K562 (cell line): ENCODE results near the gene FTSJ1. TPM values are rescaled to one million over a fixed set of nuclear protein-coding genes. Genes with fewer than 3 reads are reported as not detected.

Experiments used
- ARID1B ChIP-seq: fragments of 450-650 bp; IDR thresholded peaks from 2 replicates; pipeline ENCODE4 v1.6.1; 2016; ENCODE audit warnings: antibody characterized with exemption, mild to moderate bottlenecking, inconsistent platforms
- CCAR2 ChIP-seq: fragments of 200-400 bp; formaldehyde crosslinking; IDR thresholded peaks from 2 replicates; pipeline ENCODE4 v1.6.1; 2017; ENCODE audit warnings: mild to moderate bottlenecking, low read depth, low read length
- CXXC5 ChIP-seq: fragments of 250-450 bp; sonication (Bioruptor Pico); IDR thresholded peaks from 2 replicates; pipeline ENCODE4 v1.8.0; 2022; ENCODE audit warnings: inconsistent platforms, mild to moderate bottlenecking, moderate library complexity
- HMG20A ChIP-seq: fragments of 450-650 bp; formaldehyde crosslinking; conservative IDR thresholded peaks from 2 replicates; pipeline ENCODE4 v1.4.0; 2020; ENCODE audit warnings: mild to moderate bottlenecking, mixed read lengths
- HMG20B ChIP-seq: fragments of 250-450 bp; sonication (Bioruptor Pico); IDR thresholded peaks from 2 replicates; pipeline ENCODE4 v1.5.0; 2021; ENCODE audit warnings: mild to moderate bottlenecking
- MEIS2 ChIP-seq: fragments of 450-650 bp; IDR thresholded peaks from 2 replicates; pipeline ENCODE4 v1.6.1; 2014; ENCODE audit warnings: mild to moderate bottlenecking; ENCODE audit not compliant: partially characterized antibody
- MNT ChIP-seq, 2 experiments: fragments of 450-650 bp; conservative IDR thresholded peaks; 2 replicates each; pipeline ENCODE4 v1.6.1; 2017; ENCODE audit warnings: mild to moderate bottlenecking in 2 of 2, moderate library complexity in 2 of 2
- NUFIP1 ChIP-seq: fragments of 450-650 bp; IDR thresholded peaks from 2 replicates; pipeline ENCODE4 v1.6.1; 2018; ENCODE audit not compliant: partially characterized antibody
- OTX1 ChIP-seq: fragments of 450-650 bp; formaldehyde crosslinking; IDR thresholded peaks from 2 replicates; pipeline ENCODE4 v1.4.0; 2022; ENCODE audit warnings: mild to moderate bottlenecking
- POLR2G ChIP-seq: fragments of 200-400 bp; formaldehyde crosslinking; IDR thresholded peaks from 2 replicates; pipeline ENCODE4 v1.6.1; 2017; ENCODE audit warnings: low read depth, mild to moderate bottlenecking, antibody characterized with exemption, low read length, moderate library complexity
- PYGO2 ChIP-seq: fragments of 450-650 bp; IDR thresholded peaks from 2 replicates; pipeline ENCODE4 v1.6.1; 2016; ENCODE audit warnings: mild to moderate bottlenecking, missing genetic modification characterization, moderate library complexity, missing compliant biosample characterization
- RBFOX2 ChIP-seq: fragments of 200-400 bp; formaldehyde crosslinking; IDR thresholded peaks from 2 replicates; pipeline ENCODE4 v1.6.1; 2017; ENCODE audit warnings: low read depth, mild to moderate bottlenecking, low read length, moderate library complexity
- SIRT6 ChIP-seq: IDR thresholded peaks from one replicate; pipeline ENCODE4 v1.6.1; 2012; ENCODE audit warnings: low read depth, mild to moderate bottlenecking, control low read depth, inconsistent platforms, low read length, moderate library complexity
- SPI1 ChIP-seq: IDR thresholded peaks from 2 replicates; pipeline ENCODE4 v1.6.1; 2011; ENCODE audit warnings: low read depth, low read length, control low read depth, borderline replicate concordance
- ZBTB26 ChIP-seq: fragments of 450-650 bp; formaldehyde crosslinking; IDR thresholded peaks from 2 replicates; pipeline ENCODE4 v1.4.0; 2022; ENCODE audit warnings: missing genetic modification characterization
- ZNF280A ChIP-seq: fragments of 450-650 bp; IDR thresholded peaks from 2 replicates; pipeline ENCODE4 v1.6.1; 2018; ENCODE audit warnings: mild to moderate bottlenecking, low read depth; ENCODE audit not compliant: partially characterized antibody
- ZNF668 ChIP-seq: fragments of 250-450 bp; sonication (Bioruptor Pico); IDR thresholded peaks from 2 replicates; pipeline ENCODE4 v1.8.0; 2022; ENCODE audit warnings: mild to moderate bottlenecking, inconsistent platforms
- ZNF764 ChIP-seq: fragments of 250-450 bp; sonication (Bioruptor Pico); IDR thresholded peaks from 2 replicates; pipeline ENCODE4 v1.4.0; 2020; ENCODE audit warnings: low read depth, mild to moderate bottlenecking, moderate library complexity
- polyA plus RNA-seq, 8 experiments: library from polyadenylated mRNA; depleted of rRNA in 4 of 8; stranded (reverse) in 5 of 8; unstranded in 3 of 8; fragments of >200 nt; fragmentation: Nextera tagmentation in 2 of 8; fragmentation: Illumina TruSeq in 1 of 8; extraction: Ambion mirVana in 2 of 8; extraction: Trizol in 1 of 8; gene quantifications; 2 replicates each; pipeline versions ENCODE4 v1.2.1 to v1.2.3, GENCODE V29; 2011 to 2014; ENCODE audit warnings: inconsistent platforms in 1 of 8, missing spikeins in 1 of 8
- total RNA-seq, 7 experiments: library from RNA; depleted of rRNA in 6 of 7; stranded (reverse); fragments of >200 nt in 6 of 7; fragmentation: Illumina TruSeq in 2 of 7; extraction: Trizol in 2 of 7; gene quantifications; 2 replicates each; pipeline versions ENCODE4 v1.2.1 to v1.2.3, GENCODE V29; 2011 to 2021; ENCODE audit warnings: low replicate concordance in 1 of 7
- TF ChIP-seq, protein P1 (sequence below): sonication (generic); formaldehyde crosslinking; IDR thresholded peaks from 2 replicates; pipeline ENCODE4 v1.8.1; 2022; ENCODE audit warnings: missing genetic modification reagents
- TF ChIP-seq, protein P2 (sequence below): IDR thresholded peaks from 2 replicates; pipeline ENCODE4 v1.6.1; 2012; ENCODE audit warnings: low read depth, low read length, improper control_type of control experiment, borderline replicate concordance

The FTSJ1 gene
- total and polyA plus RNA-seq, 9 of the 15 experiments (the other 6 are each of a cell fraction or from before 2014, with no cell fraction given) = 12.2 to 95.6 (median 71.6) TPM

DNA sequence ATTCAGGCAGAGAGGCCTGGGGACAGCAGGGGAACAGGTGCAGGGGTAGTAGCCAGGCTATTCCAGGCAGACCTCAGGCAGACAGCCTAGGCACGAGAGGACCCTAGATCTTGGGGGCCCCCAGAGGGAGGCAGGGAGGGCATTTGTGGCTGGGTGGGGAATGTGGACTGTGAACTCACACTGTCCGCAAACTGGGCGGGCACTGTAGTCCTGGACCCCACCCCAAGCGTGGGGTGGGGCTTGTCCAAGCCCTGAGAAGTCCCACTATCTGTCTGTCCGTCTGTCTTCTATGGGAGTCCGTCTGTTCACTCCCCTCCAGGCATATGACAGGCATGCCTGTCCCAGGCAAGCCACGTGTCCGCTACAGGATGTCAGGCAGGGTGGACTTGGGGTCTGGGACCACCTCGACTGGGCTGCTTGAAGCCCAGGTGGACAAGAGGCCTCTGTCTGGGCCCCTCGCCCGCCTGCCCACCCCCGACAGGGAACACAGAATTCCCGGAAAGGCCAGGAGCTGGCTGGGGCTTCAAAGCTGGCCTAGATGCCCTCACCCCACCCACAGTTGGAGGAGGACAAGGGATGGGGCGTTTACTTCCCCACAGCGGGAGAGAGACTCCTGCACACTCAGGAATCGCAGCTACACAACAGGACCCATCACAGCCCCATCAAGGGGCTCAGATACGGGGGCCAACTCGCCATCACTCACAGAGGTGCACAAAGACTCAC is 5.7 kb upstream of the FTSJ1 start, which contains the start of gene SLC38A5 (continued):
- no peak for TF ChIP-seq ZNF280A
- no peak for TF ChIP-seq ZBTB26
- no peak for TF ChIP-seq HMG20B (CRISPR knock-in tag)
- no peak for TF ChIP-seq HMG20A (CRISPR knock-in tag)
- peak; percentile 14 for TF ChIP-seq MEIS2
- no peak for TF ChIP-seq PYGO2 (tag)
- no peak for TF ChIP-seq SIRT6
- no peak for TF ChIP-seq OTX1 (CRISPR knock-in tag)
- no peak for TF ChIP-seq CCAR2
- no peak for TF ChIP-seq ZNF764 (CRISPR knock-in tag)
- TF ChIP-seq, protein P1, sequence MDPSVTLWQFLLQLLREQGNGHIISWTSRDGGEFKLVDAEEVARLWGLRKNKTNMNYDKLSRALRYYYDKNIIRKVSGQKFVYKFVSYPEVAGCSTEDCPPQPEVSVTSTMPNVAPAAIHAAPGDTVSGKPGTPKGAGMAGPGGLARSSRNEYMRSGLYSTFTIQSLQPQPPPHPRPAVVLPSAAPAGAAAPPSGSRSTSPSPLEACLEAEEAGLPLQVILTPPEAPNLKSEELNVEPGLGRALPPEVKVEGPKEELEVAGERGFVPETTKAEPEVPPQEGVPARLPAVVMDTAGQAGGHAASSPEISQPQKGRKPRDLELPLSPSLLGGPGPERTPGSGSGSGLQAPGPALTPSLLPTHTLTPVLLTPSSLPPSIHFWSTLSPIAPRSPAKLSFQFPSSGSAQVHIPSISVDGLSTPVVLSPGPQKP (CRISPR knock-in tag) = no peak
- 0 out of 2 replicates have a peak, but pooled peaks have one; percentile 13 for TF ChIP-seq CXXC5 (CRISPR knock-in tag)
- TF ChIP-seq SPI1 = no peak
- TF ChIP-seq NUFIP1 = no peak
- TF ChIP-seq MNT (conservative IDR thresholded peaks at IDR 0.05) = peak; percentile 63 to 82
- TF ChIP-seq, protein P2, sequence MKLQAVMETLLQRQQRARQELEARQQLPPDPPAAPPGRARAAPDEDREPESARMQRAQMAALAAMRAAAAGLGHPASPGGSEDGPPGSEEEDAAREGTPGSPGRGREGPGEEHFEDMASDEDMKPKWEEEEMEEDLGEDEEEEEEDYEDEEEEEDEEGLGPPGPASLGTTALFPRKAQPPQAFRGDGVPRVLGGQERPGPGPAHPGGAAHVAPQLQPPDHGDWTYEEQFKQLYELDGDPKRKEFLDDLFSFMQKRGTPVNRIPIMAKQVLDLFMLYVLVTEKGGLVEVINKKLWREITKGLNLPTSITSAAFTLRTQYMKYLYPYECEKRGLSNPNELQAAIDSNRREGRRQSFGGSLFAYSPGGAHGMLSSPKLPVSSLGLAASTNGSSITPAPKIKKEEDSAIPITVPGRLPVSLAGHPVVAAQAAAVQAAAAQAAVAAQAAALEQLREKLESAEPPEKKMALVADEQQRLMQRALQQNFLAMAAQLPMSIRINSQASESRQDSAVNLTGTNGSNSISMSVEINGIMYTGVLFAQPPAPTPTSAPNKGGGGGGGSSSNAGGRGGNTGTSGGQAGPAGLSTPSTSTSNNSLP = no peak
- peak; percentile 66 for TF ChIP-seq RBFOX2
- no peak for TF ChIP-seq ZNF668
- peak; percentile 22; the same call in 1 of the 2 replicates for TF ChIP-seq ARID1B
- peak; percentile 64 for TF ChIP-seq POLR2G
